Liver (tissue), 9 donors: Measurements from ENCODE around the gene RSU1. TPM values are rescaled to one million over a fixed set of nuclear protein-coding genes. Genes with fewer than 3 reads are reported as not detected.

Source experiments
- DNase-seq: peaks from one replicate; pipeline ENCODE4 v3.0.0-alpha.2; 2017; ENCODE audit warnings: low spot score
- H3K27ac ChIP-seq, 2 donors: one replicate each; pipeline ENCODE4 v1.7.0; 2013; ENCODE audit warnings: inconsistent platforms in 2 of 2, low read length in 2 of 2, control low read depth in 1 of 2, low read depth in 1 of 2, mild to moderate bottlenecking in 1 of 2
- H3K27me3 ChIP-seq, 4 donors: one replicate each; pipeline versions ENCODE4 v1.6.1 to v1.7.0; 2013; ENCODE audit warnings: low read length in 3 of 4, inconsistent platforms in 1 of 4, mild to moderate bottlenecking in 1 of 4, moderate library complexity in 1 of 4; ENCODE audit not compliant: control insufficient read depth in 4 of 4, insufficient read depth in 4 of 4
- H3K36me3 ChIP-seq, 4 donors: one replicate each; pipeline versions ENCODE4 v1.6.1 to v1.7.0; 2013; ENCODE audit warnings: low read length in 3 of 4, mild to moderate bottlenecking in 3 of 4, low read depth in 1 of 4, moderate library complexity in 1 of 4; ENCODE audit not compliant: control insufficient read depth in 4 of 4, insufficient read depth in 3 of 4
- H3K4me1 ChIP-seq, 4 donors: one replicate each; pipeline versions ENCODE4 v1.6.1 to v1.7.0; 2013; ENCODE audit warnings: low read length in 3 of 4, mild to moderate bottlenecking in 3 of 4, moderate library complexity in 1 of 4; ENCODE audit not compliant: control insufficient read depth in 4 of 4, insufficient read depth in 4 of 4
- H3K4me3 ChIP-seq, 3 donors: one replicate each; pipeline versions ENCODE4 v1.6.1 to v1.7.0; 2013; ENCODE audit warnings: low read length in 3 of 3, control low read depth in 1 of 3, low read depth in 1 of 3, mild to moderate bottlenecking in 1 of 3
- H3K9ac ChIP-seq, 2 donors: one replicate each; pipeline ENCODE4 v1.7.0; 2013; ENCODE audit warnings: low read length in 2 of 2, mild to moderate bottlenecking in 2 of 2, moderate library complexity in 2 of 2, control low read depth in 1 of 2, low read depth in 1 of 2
- H3K9me3 ChIP-seq, 4 donors: one replicate each; pipeline versions ENCODE4 v1.6.1 to v1.7.0; 2013; ENCODE audit warnings: low read length in 3 of 4; ENCODE audit not compliant: control insufficient read depth in 4 of 4
- ATF3 ChIP-seq: IDR thresholded peaks from 2 replicates; pipeline ENCODE4 v1.6.1; 2016; ENCODE audit warnings: antibody characterized with exemption
- CTCF ChIP-seq: fragments of 150-350 bp; IDR thresholded peaks from 2 replicates; pipeline ENCODE4 v1.5.1; 2017; ENCODE audit warnings: improper control_type of control experiment, low read depth, low read length; ENCODE audit not compliant: missing input control
- EGR1 ChIP-seq, 2 donors: IDR thresholded peaks; 2 replicates each; pipeline ENCODE4 v1.6.1; 2016 to 2018; ENCODE audit warnings: antibody characterized with exemption in 2 of 2, low read depth in 2 of 2
- FOXA1 ChIP-seq: IDR thresholded peaks from 2 replicates; pipeline ENCODE4 v1.6.1; 2016; ENCODE audit warnings: antibody characterized with exemption
- FOXA2 ChIP-seq: IDR thresholded peaks from 2 replicates; pipeline ENCODE4 v1.6.1; 2016; ENCODE audit warnings: antibody characterized with exemption
- GABPA ChIP-seq, 2 donors: IDR thresholded peaks in 1 of 2; conservative IDR thresholded peaks in 1 of 2; 2 replicates each; pipeline ENCODE4 v1.6.1; 2016; ENCODE audit warnings: antibody characterized with exemption in 2 of 2, mild to moderate bottlenecking in 1 of 2, moderate library complexity in 1 of 2
- HNF4A ChIP-seq, 2 donors: conservative IDR thresholded peaks; 2 replicates each; pipeline ENCODE4 v1.6.1; 2016; ENCODE audit warnings: antibody characterized with exemption in 2 of 2, mild to moderate bottlenecking in 2 of 2
- HNF4G ChIP-seq: IDR thresholded peaks from 2 replicates; pipeline ENCODE4 v1.6.1; 2016; ENCODE audit warnings: antibody characterized with exemption
- JUND ChIP-seq, 2 donors: IDR thresholded peaks; 2 replicates each; pipeline ENCODE4 v1.6.1; 2016; ENCODE audit warnings: antibody characterized with exemption in 2 of 2
- MAX ChIP-seq: IDR thresholded peaks from 2 replicates; pipeline ENCODE4 v1.6.1; 2016; ENCODE audit warnings: antibody characterized with exemption
- NR2F2 ChIP-seq: IDR thresholded peaks from 2 replicates; pipeline ENCODE4 v1.6.1; 2016; ENCODE audit warnings: antibody characterized with exemption
- RAD21 ChIP-seq, 2 donors: IDR thresholded peaks; 2 replicates each; pipeline ENCODE4 v1.6.1; 2016; ENCODE audit warnings: antibody characterized with exemption in 2 of 2, mild to moderate bottlenecking in 2 of 2
- REST ChIP-seq: IDR thresholded peaks from 2 replicates; pipeline ENCODE4 v1.6.1; 2016; ENCODE audit warnings: antibody characterized with exemption, mild to moderate bottlenecking
- RXRA ChIP-seq, 2 donors: IDR thresholded peaks; 2 replicates each; pipeline ENCODE4 v1.6.1; 2017 to 2018; ENCODE audit warnings: antibody characterized with exemption in 2 of 2, mild to moderate bottlenecking in 1 of 2
- SP1 ChIP-seq: IDR thresholded peaks from 2 replicates; pipeline ENCODE4 v1.6.1; 2018; ENCODE audit warnings: antibody characterized with exemption, mild to moderate bottlenecking
- TAF1 ChIP-seq: conservative IDR thresholded peaks from 2 replicates; pipeline ENCODE4 v1.6.1; 2016; ENCODE audit warnings: antibody characterized with exemption, mild to moderate bottlenecking
- YY1 ChIP-seq: IDR thresholded peaks from 2 replicates; pipeline ENCODE4 v1.6.1; 2016; ENCODE audit warnings: antibody characterized with exemption, mild to moderate bottlenecking
- polyA plus RNA-seq, 2 donors: library from polyadenylated mRNA; stranded (reverse) in 1 of 2; unstranded in 1 of 2; fragments of 200-250 nt in 1 of 2; fragments of >200 nt in 1 of 2; fragmentation: Nextera tagmentation in 1 of 2; extraction: Ambion mirVana in 1 of 2; gene quantifications; one replicate each; pipeline versions ENCODE4 v1.2.1 to v1.2.3, GENCODE V29; 2013 to 2015
- total RNA-seq, 2 donors: library from RNA; depleted of rRNA; stranded (reverse); fragments of >200 nt; gene quantifications; one replicate each; pipeline ENCODE4 v1.2.3, GENCODE V29; 2014
- TF ChIP-seq, protein P1 (sequence below): IDR thresholded peaks from 2 replicates; pipeline ENCODE4 v1.6.1; 2016; ENCODE audit warnings: antibody characterized with exemption
- donor health status: healthy.
- donor health status: healthy.
- donor health status: healthy.
- donor health status: healthy.
- donor health status: healthy.

RSU1 gene
- total and polyA plus RNA-seq, 4 donors = 19.2 to 38.2 (median 28.0) TPM

- Histone ChIP-seq H3K9me3 (peaks cover 0 to 5% (median 1%) of the 10 kb centered on the region in 4 donors), H3K36me3 (peaks cover 0 to 8% (median 1%) of the 10 kb centered on the region in 4 donors), H3K4me1 (no peaks in the 10 kb centered on the region), H3K27me3 (no peaks in the 10 kb centered on the region), H3K27ac (no peak overlapping the region), H3K9ac (no peak overlapping the region), H3K4me3 (no peak overlapping the region)
- DNase-seq = no peak
- no peak for TF ChIP-seq SP1
- no peak for TF ChIP-seq REST
- no peak for TF ChIP-seq FOXA1
- no peak for TF ChIP-seq YY1
- no peak for TF ChIP-seq CTCF
- no peak for TF ChIP-seq NR2F2
- no peak for TF ChIP-seq HNF4G
- TF ChIP-seq GABPA (IDR thresholded peaks at IDR 0.05 in 1 of 2, conservative IDR thresholded peaks at IDR 0.05 in 1 of 2) = no peak
- TF ChIP-seq RAD21 (IDR thresholded peaks at IDR 0.05) = no peak
- TF ChIP-seq JUND (IDR thresholded peaks at IDR 0.05) = no peak
- TF ChIP-seq RXRA (IDR thresholded peaks at IDR 0.05) = no peak
- no peak for TF ChIP-seq MAX
- no peak for TF ChIP-seq EGR1 (IDR thresholded peaks at IDR 0.05; ENCODE audit: low read depth in 2 of 2)
- TF ChIP-seq ATF3 = no peak
- no peak for TF ChIP-seq TAF1
- TF ChIP-seq FOXA2 = no peak
- TF ChIP-seq HNF4A (conservative IDR thresholded peaks at IDR 0.05) = no peak
- TF ChIP-seq, protein P1, sequence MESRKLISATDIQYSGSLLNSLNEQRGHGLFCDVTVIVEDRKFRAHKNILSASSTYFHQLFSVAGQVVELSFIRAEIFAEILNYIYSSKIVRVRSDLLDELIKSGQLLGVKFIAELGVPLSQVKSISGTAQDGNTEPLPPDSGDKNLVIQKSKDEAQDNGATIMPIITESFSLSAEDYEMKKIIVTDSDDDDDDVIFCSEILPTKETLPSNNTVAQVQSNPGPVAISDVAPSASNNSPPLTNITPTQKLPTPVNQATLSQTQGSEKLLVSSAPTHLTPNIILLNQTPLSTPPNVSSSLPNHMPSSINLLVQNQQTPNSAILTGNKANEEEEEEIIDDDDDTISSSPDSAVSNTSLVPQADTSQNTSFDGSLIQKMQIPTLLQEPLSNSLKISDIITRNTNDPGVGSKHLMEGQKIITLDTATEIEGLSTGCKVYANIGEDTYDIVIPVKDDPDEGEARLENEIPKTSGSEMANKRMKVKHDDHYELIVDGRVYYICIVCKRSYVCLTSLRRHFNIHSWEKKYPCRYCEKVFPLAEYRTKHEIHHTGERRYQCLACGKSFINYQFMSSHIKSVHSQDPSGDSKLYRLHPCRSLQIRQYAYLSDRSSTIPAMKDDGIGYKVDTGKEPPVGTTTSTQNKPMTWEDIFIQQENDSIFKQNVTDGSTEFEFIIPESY = no peak
Measured at GRCh38 chr10:16732376-16732775, 84.8 kb downstream of the RSU1 start.
